NCI-H2081 (cell line): ENCODE measurements around the gene CDYL.

Experiments
- DNase-seq, 2 experiments: peaks; one replicate each; lab custom pipeline; 2025; lab: John Stamatoyannopoulos, UW

CDYL gene

DNA sequence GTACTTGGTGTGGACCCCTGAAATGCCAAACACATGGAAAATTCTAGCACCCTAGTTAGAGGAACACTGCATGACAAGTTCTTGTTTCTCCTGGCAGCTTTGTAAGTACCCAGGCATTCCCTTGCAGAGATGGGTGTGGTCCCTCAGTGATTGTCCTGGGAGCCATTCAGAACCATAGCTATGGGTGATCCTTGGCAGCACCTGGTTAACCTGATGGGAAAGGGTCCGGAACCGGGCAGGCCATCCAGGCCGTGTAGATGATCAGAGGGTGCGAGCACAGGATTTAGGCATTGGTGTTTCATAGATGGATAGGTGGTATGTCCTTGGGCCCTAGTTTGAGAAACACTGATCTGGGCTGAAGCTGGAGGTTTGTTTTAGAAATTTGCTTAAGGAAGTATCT, 131.9 kb downstream of the CDYL start:
- DNase-seq = no peak

DNA sequence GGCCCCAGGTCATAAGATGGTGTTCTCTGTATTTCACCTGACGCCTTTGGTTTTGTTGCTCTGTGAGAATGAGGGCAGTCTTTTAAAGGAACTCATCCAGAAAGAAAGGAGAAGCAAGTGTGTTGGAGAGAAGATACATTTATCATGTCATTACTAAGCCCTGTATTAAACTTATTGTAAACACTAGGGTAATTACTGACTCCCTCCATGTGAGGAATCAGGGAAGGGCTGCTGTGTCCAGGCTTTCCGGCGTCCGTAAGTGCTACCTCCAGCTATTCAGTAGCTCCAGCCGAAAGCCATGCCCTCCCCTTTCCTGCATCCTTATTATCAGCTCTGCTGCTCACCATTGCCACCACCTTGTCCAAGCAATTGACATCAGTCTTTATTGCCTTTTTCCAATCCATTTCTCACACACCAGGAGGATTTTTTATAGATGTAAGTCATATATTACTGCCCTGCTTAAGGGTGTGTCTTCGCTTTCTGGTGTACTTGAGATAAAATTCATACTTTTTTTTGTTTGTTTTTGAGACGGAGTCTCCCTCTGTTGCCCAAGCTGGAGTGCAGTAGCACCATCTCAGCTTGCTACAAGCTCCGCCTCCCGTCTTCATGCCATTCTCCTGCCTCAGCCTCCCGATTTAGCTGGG, 133.0 kb downstream of the CDYL start:
- peak in 1 of 2 experiments; percentile 26 for DNase-seq

DNA sequence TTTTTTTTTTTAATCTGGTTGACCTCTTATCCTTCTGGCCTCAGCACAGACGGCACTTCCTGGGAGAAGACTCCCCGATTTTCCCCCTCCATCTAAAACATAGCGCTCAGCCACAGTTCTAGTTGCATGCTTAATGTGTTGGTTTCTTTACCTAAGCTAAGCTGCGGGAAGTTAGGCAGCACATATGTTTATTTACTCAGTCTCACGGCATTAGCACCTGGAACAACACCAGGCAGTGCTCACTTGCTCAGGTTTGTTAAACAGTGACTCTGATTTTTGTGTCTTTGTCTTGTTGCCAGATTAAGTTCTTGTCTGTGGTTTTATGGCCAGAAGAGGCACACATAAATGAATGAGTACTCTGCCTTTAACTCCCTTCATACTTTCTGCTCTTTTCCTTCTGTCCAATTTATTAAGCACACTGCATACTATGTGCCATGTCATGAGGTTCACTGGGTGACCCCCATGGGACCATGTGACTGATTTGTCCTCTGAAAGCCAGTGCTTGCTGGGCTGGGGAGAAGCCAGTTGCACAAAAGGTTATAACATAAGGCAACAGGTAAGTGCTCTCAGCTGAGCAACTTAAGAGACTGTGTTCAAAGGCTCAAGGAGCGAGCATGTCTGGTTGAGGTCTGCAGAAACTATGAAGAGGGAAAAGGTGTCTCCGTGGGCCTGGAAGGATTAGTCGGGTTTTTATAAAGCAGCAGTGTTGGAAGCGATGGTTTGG, 134.0 kb downstream of the CDYL start:
- peak; percentile 16 to 89 for DNase-seq

DNA sequence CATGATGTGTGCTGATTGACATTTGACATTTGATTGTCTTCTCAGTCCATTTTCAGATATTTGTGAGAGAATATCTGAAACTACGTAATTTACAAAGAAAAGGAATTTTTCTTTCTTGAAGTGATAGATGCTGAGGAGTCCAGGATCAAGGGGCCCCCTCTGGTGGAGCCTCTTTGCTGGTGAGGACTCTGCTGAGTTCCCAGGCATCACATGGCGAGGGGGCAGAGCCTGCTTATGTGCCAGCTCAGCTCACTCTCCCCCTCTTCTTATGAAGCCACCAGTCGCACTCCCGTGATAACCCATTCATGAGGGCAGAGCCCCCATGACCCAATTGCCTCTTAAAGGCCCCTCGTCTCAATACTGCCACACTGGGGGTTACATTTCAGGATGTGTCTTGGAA, 136.4 kb downstream of the CDYL start:
- no peak for DNase-seq

DNA sequence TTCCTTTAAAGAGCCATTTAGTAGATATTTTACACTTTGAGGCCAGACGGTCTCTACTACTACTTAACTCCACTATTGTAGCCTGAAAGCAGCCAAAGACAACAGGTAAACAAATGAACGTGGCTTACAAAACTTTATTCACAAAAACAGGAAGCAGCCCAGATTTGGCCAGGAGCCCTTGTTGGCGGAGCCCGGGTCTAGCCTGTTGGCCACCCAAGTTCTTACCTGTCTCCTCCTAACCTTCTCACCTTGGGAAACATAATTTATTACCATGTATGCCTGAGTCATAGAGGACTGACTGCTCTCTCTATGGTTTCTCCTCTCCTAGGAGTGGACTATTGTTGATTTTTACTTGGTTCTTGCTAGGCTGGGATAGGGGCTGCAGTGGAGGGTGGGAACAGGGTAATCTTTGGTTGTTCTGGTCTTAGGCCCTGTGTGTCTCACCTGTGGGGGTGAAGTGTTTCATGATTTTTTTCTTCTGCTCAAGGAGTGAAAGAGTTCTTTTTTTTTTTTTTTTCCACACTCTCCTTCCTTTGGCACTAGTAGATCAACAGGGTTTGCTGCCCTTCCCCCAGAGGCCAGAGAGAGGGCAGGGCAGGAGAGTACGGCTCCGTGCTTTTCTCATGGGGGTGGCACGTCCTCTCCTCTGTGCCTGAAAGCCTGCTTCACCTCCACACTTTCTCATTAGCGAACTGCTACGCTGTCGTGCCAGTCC, 137.7 kb downstream of the CDYL start:
- no peak for DNase-seq

DNA sequence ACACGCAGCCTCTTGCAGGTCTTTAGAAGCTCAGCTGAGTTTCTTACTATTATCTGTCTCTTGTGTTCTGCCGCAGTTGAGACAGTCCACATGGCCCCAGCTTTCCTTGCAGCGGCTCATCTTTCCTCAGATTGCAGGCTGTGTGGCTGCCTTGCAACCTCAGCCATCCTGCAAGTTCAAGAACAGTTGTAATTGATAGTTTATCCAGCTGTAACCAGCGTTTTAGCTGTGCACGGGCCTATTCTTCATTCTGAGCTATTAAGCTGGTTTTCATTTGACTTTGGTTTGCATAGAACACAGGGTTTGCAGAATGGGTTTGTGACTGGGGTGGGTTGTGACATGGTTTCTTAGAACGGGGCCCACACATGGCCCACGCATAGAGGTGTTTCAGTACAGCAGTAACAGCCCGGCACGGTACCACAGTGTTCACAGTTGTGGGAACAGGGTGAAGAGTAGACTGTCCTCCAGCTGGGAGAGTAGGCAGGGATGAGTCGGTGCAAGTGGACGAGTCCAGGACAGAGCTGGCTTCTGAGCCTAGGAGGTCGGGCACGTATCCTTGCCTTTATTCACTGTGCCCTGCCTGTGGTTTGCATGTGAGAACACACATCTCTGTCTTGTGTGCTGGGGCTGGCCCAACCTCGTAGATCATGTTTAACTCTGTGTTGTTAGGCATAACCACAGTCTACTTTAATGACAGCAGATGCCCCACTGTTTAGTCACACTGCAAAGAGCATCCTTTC, 138.4 kb downstream of the CDYL start:
- no peak for DNase-seq

DNA sequence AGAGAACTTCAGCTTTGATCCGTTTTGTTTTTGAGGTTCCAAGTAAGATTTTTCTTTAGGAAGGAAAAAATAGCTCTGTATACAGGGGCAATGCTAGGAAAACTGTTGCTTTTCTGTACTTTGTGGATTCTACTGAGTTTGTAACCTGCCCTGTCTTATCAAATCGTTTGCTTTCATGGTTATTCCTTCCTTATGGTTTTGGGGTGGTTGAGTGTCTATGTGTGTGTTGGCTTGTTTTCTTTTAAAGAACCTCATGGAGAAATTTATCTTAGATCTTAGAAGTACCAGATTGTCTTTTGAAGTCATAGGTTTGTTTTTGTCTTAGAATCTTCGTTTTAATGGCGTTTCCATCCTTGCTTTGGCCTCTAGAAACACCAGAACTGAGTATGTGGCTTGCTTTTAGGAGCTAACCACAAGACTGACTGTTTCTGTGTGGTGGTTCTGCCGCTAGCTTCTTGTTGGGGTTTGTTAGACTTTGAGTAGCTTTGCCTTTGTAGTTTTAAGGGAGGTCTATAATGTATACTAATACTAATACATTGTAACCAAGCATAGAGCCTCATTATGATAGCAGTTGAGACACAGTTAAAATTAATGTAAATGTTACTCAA, 140.9 kb downstream of the CDYL start:
- DNase-seq = no peak

DNA sequence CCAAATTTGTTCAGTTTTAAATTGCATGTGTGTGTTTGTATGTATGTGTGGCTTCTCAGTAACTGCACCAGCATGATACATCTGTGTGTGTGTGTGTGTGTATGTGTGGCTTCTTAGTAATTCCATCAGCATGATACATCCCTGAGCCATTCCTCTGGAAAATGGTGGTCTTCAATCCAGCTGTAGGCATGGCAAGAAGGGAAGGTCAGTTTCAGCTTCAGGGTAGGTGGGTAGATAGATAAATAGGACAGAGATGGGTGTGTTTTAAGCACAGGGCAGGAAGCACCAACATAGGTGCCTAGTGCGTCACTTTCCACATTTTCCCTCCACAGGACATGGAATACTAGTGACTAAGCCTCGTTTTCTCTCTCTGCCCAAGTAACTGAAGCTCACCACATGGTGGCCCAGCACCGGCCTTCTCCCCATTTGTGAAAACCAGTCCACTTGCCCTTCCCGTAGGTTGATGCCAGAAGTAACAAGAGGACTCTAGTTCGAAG, 144.8 kb downstream of the CDYL start:
- no peak for DNase-seq

DNA sequence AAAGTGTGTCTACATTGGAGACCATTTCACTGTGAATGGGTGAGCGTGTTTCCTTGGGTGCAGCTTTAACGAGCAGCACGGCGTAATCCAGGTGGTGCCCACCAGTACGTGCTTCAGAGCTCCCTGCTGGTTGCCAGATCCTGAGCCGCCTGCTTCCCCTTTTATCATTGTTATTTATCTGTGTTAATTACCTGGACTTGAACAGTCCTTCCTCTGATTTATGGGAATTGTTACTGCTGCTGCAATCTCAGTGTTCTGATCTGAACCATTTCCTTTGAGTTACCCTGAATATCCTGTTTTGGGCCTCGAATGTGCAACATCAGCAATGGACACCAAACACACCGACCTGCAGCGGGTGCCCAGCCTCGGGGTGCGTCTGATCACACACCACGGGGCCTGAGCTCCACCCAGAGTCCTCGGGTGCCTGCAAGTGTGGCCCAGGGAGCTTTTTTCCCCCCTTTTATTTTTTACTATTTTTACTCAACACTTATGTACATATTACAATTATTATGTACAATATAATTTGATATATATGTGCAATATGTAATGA, 146.4 kb downstream of the CDYL start:
- DNase-seq = peak; percentile 13 to 75

DNA sequence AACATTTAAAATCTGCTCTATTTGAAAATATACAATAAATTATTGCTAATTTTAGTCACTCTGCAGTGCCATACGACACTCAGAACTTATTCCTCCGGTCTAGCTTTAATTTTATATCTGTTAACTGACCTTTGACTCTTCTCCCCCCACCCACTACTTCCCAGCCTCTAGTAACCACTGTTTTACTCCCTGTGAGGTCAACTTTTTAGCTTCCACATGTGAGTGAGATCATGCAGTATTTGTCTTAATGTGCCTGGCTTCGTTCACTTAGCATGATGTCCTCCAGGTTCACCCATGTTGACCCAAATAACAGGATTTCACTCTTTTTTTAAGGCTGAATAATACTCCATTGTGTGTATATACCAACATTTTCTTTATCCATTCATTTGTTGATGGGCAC, 146.9 kb downstream of the CDYL start:
- no peak for DNase-seq

DNA sequence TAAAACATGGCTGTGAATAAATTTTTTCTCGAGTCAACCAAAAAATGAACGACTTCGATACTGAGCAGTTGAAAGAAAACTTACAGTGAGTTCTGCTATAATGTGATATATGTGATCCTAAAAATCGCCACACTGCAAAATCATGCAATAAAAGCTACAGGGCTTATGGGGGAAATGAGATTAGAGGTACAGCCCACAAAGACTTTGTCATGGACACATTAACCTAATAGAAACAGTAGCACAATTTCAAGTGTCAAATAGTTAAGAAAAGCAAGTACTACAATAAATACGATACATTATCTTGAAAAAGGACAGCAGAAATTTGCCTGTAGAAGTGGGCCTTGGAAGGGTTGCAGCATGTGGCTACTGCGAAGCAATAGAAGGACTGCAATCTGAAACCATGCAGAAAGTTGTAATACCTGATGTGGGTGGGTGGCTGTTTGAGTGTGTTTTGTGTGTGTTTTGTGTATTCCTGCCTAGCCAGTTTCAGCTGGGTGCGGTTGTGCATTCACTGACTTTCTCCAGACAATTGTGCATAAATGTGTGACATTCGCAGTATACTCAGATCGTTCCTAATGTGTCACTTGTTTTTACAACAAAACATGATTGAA, 148.6 kb downstream of the CDYL start:
- no peak for DNase-seq

DNA sequence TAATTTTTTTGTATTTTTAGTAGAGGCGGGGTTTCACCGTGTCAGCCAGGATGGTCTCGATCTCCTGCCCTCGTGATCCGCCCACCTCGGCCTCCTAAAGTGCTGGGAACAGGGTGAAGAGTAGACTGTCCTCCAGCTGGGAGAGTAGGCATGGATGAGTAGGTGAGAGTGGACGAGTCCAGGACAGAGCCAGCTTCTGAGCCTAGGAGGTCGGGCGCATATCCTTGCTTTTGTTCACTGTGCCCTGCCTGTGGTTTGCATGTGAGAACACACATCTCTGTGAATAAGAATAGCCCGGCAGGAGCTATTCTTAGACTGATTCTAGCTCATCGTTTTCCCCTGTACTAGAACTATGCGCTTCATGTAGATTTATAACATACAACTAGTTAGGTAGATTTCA, 149.4 kb downstream of the CDYL start:
- DNase-seq = no peak

DNA sequence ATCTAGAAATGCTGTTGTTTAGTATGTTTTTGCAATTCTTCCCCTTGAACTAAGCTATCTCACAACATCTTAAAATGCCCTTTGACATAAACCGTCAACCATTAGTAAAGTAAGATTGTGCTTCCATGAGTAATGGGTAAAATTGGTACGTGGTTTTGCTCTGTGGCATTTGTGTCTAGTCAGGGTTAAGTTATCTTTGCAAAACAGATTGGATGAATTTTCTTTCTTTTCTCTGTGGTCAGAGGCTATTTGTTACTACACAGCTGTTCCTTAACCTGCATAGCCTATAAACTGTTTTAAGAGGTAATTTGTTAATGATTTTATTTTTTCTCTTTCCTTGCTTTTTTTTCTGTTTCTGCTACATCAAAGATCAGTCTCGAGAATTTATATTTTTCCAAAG, 152.2 kb downstream of the CDYL start:
- DNase-seq = no peak

DNA sequence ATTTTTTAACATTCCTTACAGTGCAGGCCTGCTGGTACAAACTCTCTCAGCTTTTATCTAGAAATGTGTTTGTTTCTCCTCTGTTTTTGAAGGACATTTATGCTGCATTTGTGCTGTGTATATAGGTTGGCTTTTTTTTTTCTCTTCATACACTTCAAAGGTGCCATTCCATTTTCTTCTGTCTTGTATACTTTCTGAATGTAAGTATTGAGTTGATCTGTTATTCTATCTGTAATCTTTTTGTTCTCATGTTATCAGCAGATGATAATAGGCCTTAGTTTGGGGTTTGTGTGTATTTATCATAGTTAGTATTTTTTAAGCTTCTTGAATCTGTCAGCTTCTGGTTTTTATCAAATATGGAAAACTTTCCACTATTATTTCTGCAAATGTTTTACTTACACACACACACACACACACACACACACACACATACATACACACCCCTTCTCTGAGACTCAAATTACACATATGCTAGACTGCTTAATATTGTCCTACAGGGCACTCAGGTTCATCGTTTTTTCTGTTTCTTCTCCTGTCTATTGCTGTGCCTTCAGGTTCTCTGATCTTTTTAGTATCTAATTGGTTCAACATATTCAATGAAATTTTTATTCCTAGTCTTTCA, 153.0 kb downstream of the CDYL start:
- peak in 1 of 2 experiments; percentile 15 for DNase-seq

DNA sequence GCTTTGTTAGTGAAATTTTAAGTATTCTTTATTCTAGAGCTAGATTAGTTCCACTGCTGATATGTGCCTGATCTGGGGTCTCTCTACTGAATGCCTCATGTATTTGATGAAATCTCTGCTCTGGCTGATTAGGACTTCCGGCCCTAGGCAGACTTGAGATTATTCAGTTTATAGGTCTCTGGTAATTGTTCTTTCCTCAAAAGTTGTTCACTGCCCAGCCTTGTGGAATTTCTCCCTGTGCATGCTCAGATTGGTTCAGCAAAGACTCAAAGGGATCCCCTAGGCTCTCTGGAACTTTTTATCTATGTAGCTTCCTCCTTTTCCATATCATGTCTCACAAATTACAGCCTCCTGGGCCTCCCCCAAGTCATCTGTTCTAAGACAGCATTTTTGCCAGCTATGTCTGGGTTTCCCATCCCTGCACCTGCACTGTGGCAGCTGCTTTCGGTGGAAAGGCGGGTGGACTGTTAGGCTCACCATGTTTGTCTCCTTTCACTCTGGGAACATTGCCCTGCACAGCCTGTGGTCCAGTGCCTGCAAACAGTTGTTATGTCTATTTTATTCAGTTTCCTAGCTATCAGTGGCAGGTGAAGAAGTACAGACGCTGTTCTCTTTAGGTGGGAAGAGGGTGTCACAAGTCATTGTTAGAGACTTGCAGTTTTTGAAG, 154.0 kb downstream of the CDYL start:
- DNase-seq = peak; percentile 82 to 96

DNA sequence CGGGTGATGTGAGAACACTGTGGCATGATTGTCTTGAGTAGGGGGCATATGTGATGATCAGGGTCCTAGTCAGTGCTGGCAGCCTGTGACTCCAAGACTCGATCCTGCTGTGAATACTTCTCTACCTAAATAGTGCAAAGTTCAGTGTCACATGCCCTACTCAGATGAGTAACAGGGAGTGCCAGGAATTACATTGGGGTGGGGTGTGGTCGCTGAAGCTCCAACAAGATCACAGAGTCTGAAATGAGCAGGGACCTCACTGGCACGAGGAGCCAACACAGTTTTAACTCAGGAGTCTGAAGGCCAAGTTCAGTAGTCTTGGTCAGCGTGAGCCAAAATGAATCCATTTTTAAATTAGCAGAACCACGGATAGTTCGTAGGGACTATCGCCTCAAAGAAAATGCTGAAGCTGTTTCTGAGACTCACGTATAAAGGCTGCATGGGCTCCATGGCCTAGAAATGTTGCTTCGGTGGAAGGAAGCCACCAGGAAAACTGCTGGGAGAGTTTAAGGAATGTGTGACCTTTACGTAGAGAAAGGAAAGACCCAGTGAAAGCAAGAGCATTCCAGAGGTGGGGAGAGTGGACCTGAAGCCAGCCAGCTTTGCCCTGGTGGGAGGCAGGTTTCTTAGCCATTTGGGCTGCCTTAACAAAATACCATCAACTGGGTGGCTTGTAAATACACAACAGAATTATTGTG, 155.5 kb downstream of the CDYL start:
- no peak for DNase-seq

DNA sequence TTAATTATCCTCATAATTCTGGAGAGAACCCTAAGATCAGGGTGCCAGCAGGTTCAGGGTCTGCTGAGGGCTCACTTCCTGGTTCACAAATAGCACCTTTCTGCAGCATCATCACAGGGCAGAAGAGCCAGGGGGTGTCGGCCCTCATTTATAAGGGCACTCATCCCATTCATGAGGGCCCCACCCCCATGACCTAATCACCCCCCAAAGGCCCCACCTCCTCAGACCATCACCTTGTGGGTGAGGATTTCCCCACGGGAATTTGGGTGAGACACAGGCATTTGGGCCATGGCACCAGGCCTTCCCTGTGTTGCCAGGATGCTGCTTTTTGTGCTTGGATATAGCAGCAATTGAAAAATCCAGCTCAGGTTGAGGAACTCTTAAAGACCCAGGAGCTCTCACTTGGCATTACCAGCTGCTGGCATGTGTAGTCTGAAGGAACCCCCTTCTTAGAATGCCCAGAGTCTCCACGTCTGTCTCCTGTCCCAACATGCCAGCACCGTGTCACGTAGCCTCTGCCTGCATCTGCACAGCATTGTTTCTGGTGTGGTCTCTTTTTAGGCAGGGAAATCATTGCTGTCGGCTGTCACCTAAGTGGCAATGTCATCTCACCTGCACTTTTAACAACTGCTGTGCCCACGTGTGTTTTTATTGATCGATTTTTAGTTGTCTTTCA, 156.2 kb downstream of the CDYL start:
- no peak for DNase-seq

DNA sequence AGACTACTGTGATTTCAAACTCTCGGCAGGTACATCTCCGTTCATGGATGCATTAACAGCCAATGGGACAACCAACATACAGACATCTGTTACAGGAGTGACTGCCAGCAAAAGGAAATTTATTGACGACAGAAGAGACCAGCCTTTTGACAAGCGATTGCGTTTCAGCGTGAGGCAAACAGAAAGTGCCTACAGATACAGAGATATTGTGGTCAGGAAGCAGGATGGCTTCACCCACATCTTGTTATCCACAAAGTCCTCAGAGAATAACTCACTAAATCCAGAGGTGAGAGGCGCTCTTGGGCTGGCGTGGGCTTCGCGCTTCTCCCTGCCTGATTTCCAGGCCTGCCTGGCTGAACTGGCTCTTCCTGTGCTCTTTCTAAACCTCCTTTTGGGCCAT, 159.3 kb downstream of the CDYL start:
- no peak for DNase-seq
